Upper lobe of right lung (tissue), 1 donor: Measurements from ENCODE around the gene CDON. TPM values are rescaled to one million over a fixed set of nuclear protein-coding genes. Genes with fewer than 3 reads are reported as not detected.

Experiments
- ATAC-seq: fragments of 200-7000 bp; cut with Tn5 transposase; one replicate; pipeline ENCODE4 v1.9.1; 2020; ENCODE audit warnings: mild to moderate bottlenecking, moderate library complexity
- DNase-seq: peaks from one replicate; pipeline ENCODE4 v3.0.0-alpha.2; 2020
- H3K27ac ChIP-seq: fragments of 200-600 bp; one replicate; pipeline ENCODE4 v1.8.0; 2022
- H3K27me3 ChIP-seq: fragments of 200-600 bp; one replicate; pipeline ENCODE4 v1.8.0; 2022; ENCODE audit warnings: mild to moderate bottlenecking
- H3K36me3 ChIP-seq: fragments of 200-600 bp; one replicate; pipeline ENCODE4 v1.8.0; 2022
- H3K4me1 ChIP-seq: fragments of 200-600 bp; one replicate; pipeline ENCODE4 v1.8.0; 2022
- H3K4me3 ChIP-seq: fragments of 200-600 bp; one replicate; pipeline ENCODE4 v1.8.0; 2022; ENCODE audit warnings: mild to moderate bottlenecking
- H3K9me3 ChIP-seq: fragments of 200-600 bp; one replicate; pipeline ENCODE4 v1.8.0; 2022
- intact Hi-C: fragments of 100-400 bp; cut with DNase I; formaldehyde crosslinking; loops from one replicate; pipeline ENCODE4 v1.11.0; 2022
- total RNA-seq: library from RNA; stranded (reverse); fragmentation: NEBNext Ultra II Directional; extraction: Animal tissue kit (Norgen Biotek cat#: 25700); gene quantifications from one replicate; pipeline ENCODE4 v1.2.1, GENCODE V29; 2021
- TF ChIP-seq, protein P1 (sequence below): fragments of 200-600 bp; IDR thresholded peaks from one replicate; pipeline ENCODE4 v1.8.0; 2022; ENCODE audit warnings: antibody characterized with exemption
- donor health status: DM: no; HTN: yes; CAD: no; lungs with severe emphysema.

CDON gene
- total RNA-seq, 1 donor from 2014 or later = 13.3 TPM

DNA sequence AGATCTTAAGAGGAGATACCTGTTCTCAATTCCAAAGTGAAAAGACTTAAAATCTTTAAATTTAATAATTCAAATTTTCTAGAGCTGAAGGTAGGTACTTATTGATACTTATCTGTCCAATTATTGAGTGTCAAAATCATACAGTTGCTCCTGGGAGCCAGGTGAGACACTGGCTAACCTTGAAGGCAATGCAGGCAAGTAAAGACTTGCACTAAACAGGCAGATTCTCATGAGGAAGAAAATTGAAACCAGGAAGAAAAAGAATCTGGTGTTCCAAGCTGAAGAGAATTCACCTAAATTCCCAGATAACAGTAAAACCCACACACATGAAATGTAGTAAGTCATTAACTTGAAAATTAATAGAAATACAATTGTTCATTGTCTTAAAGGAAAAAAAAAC is 86.5 kb downstream of the CDON start:
- Histone ChIP-seq H3K27ac (no peak overlapping the region), H3K36me3 (no peaks in the 10 kb centered on the region), H3K4me1 (no peaks in the 10 kb centered on the region), H3K27me3 (no peaks in the 10 kb centered on the region), H3K9me3 (no peaks in the 10 kb centered on the region), H3K4me3 (no peak overlapping the region)
- TF ChIP-seq, protein P1, sequence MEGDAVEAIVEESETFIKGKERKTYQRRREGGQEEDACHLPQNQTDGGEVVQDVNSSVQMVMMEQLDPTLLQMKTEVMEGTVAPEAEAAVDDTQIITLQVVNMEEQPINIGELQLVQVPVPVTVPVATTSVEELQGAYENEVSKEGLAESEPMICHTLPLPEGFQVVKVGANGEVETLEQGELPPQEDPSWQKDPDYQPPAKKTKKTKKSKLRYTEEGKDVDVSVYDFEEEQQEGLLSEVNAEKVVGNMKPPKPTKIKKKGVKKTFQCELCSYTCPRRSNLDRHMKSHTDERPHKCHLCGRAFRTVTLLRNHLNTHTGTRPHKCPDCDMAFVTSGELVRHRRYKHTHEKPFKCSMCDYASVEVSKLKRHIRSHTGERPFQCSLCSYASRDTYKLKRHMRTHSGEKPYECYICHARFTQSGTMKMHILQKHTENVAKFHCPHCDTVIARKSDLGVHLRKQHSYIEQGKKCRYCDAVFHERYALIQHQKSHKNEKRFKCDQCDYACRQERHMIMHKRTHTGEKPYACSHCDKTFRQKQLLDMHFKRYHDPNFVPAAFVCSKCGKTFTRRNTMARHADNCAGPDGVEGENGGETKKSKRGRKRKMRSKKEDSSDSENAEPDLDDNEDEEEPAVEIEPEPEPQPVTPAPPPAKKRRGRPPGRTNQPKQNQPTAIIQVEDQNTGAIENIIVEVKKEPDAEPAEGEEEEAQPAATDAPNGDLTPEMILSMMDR = no peak
- no peak for DNase-seq
- no peak for ATAC-seq
- intact Hi-C loops = no loop called here

GRCh38 chr11:125975634-125976033 is 87.0 kb downstream of the CDON start:
- Histone ChIP-seq H3K36me3 (no peaks in the 10 kb centered on the region), H3K27ac (no peak overlapping the region), H3K4me1 (no peaks in the 10 kb centered on the region), H3K9me3 (no peaks in the 10 kb centered on the region), H3K27me3 (no peaks in the 10 kb centered on the region), H3K4me3 (no peak overlapping the region)
- ATAC-seq = peak; percentile 82
- intact Hi-C loops = no loop called here
- no peak for DNase-seq
- TF ChIP-seq, protein P1 = no peak

DNA sequence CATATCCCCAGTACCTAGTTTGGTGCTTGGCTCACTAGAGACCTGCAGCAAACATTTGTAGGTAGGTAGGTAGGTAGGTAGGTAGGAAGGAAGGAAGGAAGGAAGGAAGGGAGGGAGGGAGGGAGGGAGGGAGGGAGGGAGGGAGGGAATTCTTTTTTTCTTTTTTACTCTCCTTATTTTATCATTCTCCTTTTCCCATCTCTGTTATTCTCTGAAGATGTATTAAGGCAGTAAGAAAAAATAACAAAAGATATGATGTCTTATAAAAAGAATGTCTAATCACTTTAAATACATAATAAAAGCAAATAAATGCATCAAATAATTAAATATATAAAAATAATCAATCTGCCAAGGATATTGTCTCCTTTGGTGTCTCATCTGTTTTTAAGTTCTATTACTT is 88.4 kb downstream of the CDON start:
- no peak overlapping the region for H3K27ac ChIP-seq
- DNase-seq (no peak), ATAC-seq (no peak)
- H3K36me3 ChIP-seq = no peaks in the 10 kb centered on the region
- no peak overlapping the region for H3K4me3 ChIP-seq
- no peaks in the 10 kb centered on the region for H3K9me3 ChIP-seq
- intact Hi-C loops = no loop called here
- TF ChIP-seq, protein P1 = no peak
- H3K4me1 ChIP-seq = no peaks in the 10 kb centered on the region
- no peaks in the 10 kb centered on the region for H3K27me3 ChIP-seq

GRCh38 chr11:125971618-125972017 is 91.0 kb downstream of the CDON start:
- no peak overlapping the region for H3K4me3 ChIP-seq
- ATAC-seq (no peak), DNase-seq (no peak)
- H3K4me1 ChIP-seq = no peaks in the 10 kb centered on the region
- no peaks in the 10 kb centered on the region for H3K27me3 ChIP-seq
- H3K9me3 ChIP-seq = no peaks in the 10 kb centered on the region
- TF ChIP-seq, protein P1 = no peak
- no peaks in the 10 kb centered on the region for H3K36me3 ChIP-seq
- intact Hi-C loops = no loop called here
- no peak overlapping the region for H3K27ac ChIP-seq

- no peak overlapping the region for H3K4me3 ChIP-seq
- no peaks in the 10 kb centered on the region for H3K9me3 ChIP-seq
- no peak overlapping the region for H3K27ac ChIP-seq
- no peak for DNase-seq
- intact Hi-C loops = no loop called here
- H3K27me3 ChIP-seq = no peaks in the 10 kb centered on the region
- TF ChIP-seq, protein P1 = no peak
- H3K4me1 ChIP-seq = no peaks in the 10 kb centered on the region
- peak; percentile 59 for ATAC-seq
- no peaks in the 10 kb centered on the region for H3K36me3 ChIP-seq
Measured at GRCh38 chr11:125968354-125968753, 94.3 kb downstream of the CDON start.

GRCh38 chr11:125967515-125967914 is 95.2 kb downstream of the CDON start:
- Histone ChIP-seq H3K4me1 (no peaks in the 10 kb centered on the region), H3K9me3 (no peaks in the 10 kb centered on the region), H3K4me3 (no peak overlapping the region), H3K27ac (no peak overlapping the region), H3K27me3 (no peaks in the 10 kb centered on the region), H3K36me3 (no peaks in the 10 kb centered on the region)
- TF ChIP-seq, protein P1 = no peak
- no peak for DNase-seq
- no peak for ATAC-seq
- intact Hi-C loops = no loop called here
